Umbilical cord (tissue), 2 donors: ENCODE data around the gene ASPG. TPM values are rescaled to one million over a fixed set of nuclear protein-coding genes. Genes with fewer than 3 reads are reported as not detected.

Experiments
- DNase-seq: peaks from one replicate; pipeline ENCODE4 v3.0.0-alpha.2; 2015; ENCODE audit warnings: low spot score
- total RNA-seq: library from RNA; depleted of rRNA; stranded (reverse); fragments of >200 nt; gene quantifications from one replicate; pipeline ENCODE4 v1.2.3, GENCODE V29; 2014; ENCODE audit warnings: low replicate concordance; ENCODE audit not compliant: insufficient read depth

Gene ASPG
- total RNA-seq, 1 donor from 2014 or later: 12.5 TPM

GRCh38 chr14:104105071-104105821 is 19.7 kb downstream of the ASPG start:
- no peak for DNase-seq

DNA sequence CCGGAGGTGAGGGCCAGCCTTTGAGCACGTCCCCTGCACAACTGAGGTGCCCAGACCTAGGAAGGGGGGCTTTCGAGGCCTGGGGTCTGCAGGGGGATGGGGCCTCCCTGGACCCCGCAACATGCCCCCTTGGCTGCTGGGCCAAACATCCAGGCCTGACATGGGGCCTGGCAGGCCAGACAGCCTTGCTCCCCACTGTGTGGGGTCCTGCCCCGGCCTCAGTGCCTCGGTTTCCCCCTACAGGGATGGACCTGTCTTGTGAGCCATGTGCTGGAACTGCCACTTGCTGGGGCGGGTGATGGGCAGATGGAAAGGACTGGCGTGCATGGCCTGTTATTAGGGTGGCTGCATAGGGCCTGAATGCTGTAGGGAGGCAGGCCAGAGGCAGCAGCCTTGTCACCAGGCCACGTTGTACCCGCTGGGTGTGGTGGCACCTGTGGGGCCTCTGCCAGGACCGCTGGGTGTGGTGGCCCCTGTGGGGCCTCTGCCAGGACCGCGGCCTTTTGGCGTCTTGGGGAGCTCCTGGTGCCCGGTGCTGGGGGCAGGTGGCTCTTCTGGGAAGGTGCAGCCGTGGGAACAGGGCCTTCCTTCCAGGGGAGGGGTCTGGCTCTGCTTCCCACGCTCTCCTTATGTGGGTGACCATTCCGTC is 20.4 kb downstream of the ASPG start:
- no peak for DNase-seq

DNA sequence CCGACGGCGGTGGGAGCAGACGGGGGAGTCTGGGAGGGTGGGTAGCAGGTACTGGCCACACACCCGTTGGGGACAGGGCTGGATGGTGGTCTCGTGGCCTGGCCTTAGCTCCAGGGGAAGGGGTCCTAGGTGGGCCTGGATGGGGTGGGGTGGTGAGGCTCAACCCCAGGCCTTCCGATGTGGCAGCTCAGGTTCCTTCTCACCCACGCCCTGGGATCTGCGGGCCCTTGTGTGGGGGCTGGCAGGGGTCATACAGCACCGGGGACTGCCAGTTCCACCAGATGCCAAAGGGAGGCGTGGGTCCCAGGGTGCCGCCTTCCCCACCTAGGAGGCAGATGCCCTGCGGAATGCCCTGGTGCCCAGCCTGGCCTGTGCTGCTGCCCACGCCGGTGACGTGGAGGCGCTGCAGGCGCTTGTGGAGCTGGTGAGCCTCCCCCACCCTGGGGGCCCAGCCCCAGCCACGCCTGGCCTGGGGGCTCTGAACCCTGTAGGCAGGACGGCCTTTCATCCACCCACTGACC is 21.0 kb downstream of the ASPG start:
- DNase-seq: no peak

DNA sequence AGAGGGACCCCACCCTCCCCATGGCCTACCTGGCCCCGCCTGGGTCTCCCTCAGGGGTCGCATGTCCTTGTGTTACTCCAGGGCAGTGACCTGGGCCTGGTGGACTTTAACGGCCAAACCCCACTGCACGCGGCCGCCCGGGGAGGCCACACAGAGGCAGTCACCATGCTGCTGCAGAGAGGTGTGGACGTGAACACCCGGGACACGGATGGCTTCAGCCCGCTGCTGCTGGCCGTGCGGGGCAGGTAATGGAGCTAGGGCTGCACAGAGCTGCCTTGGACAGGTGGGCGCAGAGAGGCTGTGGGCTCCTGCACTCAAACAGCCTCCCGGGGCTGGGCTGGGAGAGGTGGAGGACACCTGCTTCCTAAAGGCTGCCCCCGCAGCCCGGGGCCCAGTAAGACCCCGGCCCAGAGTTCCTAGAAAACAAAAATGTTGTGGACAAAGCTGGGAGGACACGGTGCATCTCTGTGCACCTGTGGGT is 21.6 kb downstream of the ASPG start:
- no peak for DNase-seq

GRCh38 chr14:104107611-104108569 is 22.4 kb downstream of the ASPG start:
- no peak for DNase-seq

DNA sequence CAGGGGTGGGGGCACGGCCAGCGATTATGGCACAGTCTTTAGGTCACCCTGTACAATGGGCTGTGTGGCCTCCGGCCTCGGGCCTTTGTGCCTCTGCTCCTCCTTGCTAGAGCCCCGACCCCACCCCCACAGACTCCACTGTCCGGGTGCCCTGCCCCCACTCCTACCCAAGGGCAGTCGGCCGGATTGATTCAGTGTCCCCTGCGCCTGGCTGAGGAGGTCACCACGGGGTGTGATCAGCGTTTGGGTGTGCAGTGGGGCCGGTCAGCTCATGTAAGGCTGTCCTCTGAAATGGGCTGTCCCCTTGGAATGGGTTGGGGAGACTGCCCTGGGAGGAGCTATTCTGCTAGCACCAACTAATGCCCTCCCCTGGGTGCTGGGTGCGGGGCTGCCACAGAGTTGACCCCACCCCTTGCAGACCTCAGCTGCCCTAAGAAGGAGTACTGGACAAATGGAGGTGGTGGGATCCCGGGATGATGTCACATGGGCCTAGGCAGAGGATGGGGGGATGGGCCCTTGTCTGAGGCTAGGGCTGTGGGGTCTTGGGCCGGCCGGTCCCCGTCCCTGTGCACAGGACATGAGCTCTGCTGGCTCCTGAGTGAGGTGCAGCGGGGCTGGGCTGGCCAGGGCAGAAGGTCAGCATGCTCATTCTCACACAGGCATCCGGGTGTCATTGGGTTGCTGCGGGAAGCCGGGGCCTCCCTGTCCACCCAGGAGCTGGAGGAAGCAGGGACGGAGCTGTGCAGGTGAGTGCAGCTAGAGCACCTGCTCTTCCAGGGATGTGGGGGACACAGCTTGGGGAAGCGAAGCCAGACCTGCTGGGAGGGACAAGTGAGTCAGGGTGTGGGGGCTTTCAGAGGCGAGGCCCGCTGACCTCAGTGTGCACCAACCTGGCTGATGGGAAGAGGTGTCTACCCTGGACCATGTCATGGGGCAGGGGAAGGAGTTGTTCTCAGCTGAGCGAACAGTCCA is 23.4 kb downstream of the ASPG start:
- DNase-seq: no peak

DNA sequence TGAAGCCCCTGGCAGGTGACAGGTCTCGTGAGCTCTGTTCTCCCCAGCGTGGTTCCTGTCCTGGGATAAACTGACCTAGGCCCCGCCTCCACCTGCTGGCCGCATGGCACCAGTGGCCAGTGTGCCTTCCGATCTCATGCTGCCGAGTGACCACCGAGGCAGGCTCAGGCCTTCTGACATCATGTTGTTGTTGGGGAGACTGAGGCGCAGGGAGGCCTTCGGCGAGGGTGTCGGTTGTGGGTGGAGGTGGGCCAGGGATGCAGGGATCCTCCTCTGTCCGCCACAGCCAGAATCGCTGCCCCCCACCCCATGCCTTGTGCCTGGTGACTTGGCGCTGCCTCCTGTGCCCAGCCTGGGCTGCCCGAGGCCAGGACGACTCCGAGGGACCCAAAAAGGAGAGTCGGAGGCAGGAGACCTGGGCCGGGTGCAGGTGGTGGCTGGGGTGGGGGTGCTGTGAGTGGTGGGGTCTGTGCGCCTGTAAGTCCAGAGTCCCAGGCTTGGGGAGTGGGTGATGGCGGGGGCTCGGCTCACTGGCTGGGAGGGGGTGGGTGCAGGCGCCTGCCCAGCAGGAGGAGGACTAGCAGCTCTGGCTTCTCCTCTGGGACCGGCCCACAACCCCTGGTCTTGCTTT is 24.3 kb downstream of the ASPG start:
- no peak for DNase-seq

- no peak for DNase-seq
These were observed 25.1 kb downstream of the ASPG start for GRCh38 chr14:104110491-104111209.

DNA sequence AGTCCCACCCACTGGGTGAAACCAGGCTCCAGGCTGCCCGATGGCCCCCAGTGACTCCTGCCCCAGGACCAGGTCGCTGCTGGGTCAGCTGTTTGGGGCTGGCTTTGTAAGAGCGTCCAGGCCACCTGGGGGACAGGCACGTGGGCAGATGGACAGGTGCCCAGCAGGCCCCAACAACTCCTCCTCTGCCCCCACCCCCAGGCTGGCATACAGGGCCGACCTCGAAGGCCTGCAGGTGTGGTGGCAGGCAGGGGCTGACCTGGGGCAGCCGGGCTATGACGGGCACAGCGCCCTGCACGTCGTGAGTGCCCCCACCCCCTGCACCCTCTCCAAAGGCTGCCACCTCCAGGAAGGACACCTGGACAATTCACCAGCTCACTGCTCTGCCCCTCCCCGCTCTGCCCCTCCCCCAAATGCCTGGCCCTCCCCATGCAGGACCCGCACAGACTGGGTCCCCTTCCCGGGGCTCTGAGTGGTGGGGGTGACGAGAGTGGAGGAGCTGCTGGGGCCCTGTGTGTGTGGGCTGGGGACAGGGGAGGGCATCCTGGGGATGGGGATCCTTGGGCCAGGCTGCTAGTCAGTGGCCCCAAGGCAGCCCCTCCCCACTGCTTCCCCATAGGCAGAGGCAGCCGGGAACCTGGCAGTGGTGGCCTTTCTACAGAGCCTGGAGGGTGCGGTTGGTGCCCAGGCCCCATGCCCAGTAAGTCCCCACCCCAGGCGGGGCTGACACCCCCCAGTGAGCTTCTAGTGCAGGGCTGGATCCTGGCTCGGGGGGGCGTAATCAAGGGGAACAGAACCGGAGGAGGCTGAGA is 26.0 kb downstream of the ASPG start:
- DNase-seq: no peak

GRCh38 chr14:104112113-104112505 is 26.6 kb downstream of the ASPG start:
- no peak for DNase-seq

GRCh38 chr14:104112609-104113571 is 27.4 kb downstream of the ASPG start:
- DNase-seq: no peak

GRCh38 chr14:104113631-104114420 is 28.3 kb downstream of the ASPG start:
- DNase-seq: no peak

DNA sequence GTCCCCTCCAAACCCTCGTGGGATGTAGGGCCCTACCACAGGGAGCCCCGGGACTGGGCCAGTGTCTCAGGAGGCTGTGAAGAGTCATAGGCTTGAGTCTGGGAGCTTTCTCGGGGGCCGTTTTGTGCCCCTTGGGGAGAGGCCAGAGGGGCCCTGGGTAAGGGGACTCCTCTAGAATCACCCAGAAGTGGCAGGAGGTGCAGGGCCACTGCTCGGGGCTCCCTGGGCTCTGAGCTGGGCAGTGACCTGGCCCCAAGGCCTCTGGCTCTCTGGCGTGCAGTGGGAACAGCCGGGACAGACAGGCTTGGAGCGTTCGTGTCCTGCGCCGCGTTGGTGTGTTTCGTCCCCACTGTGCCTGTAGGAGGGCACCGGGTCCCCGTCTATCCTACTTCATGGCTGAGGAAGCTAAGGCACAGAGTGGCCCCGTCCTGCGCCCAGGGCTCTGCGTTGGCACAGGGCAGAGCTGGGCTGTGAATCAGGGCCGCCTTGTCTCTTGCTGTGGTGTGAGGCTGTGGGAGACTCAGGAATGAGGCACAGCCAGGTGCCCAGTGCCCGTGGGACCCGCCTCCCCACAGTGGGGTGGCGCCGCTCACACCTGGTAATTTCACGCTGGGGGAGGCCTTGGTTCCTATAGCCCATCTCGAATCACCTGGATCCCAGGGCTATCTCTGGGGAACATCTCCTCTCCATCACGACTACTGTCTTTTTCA is 29.1 kb downstream of the ASPG start:
- no peak for DNase-seq

DNA sequence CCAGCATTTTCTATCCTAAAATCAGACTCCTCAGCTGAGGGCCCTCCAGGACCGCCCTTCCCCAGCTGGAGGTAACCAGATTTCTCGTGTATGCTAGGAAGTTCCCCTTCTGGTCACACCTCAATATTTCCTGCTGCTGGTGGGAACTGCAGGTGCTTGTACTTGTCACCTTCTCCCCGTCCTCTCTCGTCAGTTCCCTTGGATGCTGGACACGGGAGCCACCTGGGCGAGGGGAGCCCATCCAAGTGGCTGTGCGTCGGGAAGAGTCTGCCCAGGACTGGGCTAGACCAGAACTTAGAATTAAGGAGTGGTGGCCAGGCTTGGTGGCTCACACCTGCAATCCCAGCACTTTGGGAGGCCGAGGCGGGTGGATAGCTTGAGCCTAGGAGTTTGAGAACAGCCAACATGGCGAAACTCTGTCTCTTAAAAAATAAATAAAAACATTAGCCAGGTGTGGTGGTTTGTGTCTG is 29.7 kb downstream of the ASPG start:
- DNase-seq: no peak

DNA sequence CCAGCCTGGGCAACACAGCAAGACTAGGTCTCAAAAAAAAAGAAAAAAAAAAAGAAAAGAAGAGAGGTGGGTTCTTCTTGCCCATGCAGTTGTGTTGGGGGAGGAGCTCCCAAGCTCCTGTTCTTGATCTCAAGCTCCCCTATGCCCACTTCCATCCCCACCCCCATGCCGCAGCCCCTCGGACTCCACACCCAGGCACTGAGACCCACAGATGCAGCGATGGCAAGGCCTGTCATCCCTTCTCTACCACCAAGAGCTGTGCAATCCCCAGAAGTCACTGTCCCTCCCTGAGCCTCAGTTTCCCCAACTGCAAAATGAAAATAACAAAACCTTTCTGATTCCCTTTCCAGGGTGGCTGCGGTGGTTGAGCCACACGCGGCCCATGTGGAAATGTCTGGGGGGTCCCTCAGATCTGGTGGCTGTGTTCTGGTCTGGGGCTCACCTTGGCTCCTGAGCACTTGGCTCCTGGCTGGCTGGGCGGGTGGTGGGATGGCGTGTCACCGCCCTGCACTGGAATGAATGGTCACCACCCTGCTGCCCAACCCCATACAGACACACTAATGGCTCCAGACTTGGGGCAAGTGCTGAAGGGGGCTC is 30.3 kb downstream of the ASPG start:
- DNase-seq: no peak
